GM18909 (cell line): ENCODE results near the gene MUC12.
"Not testable (repeated sequence)": the region's sequence is repeated elsewhere in the genome, so short reads cannot be mapped to it uniquely, and the experiment has no call there.

Experiments
- ATAC-seq: cut with Tn5 transposase; IDR thresholded peaks from one replicate; pipeline ENCODE4 v1.9.1; 2021; ENCODE audit warnings: mild to moderate bottlenecking; ENCODE audit not compliant: unreplicated experiment, poor library complexity

MUC12 gene, protein sequence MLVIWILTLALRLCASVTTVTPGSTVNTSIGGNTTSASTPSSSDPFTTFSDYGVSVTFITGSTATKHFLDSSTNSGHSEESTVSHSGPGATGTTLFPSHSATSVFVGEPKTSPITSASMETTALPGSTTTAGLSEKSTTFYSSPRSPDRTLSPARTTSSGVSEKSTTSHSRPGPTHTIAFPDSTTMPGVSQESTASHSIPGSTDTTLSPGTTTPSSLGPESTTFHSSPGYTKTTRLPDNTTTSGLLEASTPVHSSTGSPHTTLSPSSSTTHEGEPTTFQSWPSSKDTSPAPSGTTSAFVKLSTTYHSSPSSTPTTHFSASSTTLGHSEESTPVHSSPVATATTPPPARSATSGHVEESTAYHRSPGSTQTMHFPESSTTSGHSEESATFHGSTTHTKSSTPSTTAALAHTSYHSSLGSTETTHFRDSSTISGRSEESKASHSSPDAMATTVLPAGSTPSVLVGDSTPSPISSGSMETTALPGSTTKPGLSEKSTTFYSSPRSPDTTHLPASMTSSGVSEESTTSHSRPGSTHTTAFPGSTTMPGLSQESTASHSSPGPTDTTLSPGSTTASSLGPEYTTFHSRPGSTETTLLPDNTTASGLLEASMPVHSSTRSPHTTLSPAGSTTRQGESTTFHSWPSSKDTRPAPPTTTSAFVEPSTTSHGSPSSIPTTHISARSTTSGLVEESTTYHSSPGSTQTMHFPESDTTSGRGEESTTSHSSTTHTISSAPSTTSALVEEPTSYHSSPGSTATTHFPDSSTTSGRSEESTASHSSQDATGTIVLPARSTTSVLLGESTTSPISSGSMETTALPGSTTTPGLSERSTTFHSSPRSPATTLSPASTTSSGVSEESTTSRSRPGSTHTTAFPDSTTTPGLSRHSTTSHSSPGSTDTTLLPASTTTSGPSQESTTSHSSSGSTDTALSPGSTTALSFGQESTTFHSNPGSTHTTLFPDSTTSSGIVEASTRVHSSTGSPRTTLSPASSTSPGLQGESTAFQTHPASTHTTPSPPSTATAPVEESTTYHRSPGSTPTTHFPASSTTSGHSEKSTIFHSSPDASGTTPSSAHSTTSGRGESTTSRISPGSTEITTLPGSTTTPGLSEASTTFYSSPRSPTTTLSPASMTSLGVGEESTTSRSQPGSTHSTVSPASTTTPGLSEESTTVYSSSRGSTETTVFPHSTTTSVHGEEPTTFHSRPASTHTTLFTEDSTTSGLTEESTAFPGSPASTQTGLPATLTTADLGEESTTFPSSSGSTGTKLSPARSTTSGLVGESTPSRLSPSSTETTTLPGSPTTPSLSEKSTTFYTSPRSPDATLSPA (N-terminal part only)

GRCh38 chr7:100969066-100969615, at the start of gene MUC12:
Gene MUC12 (plus strand): TSS chr7:100969565. CDS start chr7:100969623, 58 bp downstream.
- ATAC-seq, result no peak

DNA sequence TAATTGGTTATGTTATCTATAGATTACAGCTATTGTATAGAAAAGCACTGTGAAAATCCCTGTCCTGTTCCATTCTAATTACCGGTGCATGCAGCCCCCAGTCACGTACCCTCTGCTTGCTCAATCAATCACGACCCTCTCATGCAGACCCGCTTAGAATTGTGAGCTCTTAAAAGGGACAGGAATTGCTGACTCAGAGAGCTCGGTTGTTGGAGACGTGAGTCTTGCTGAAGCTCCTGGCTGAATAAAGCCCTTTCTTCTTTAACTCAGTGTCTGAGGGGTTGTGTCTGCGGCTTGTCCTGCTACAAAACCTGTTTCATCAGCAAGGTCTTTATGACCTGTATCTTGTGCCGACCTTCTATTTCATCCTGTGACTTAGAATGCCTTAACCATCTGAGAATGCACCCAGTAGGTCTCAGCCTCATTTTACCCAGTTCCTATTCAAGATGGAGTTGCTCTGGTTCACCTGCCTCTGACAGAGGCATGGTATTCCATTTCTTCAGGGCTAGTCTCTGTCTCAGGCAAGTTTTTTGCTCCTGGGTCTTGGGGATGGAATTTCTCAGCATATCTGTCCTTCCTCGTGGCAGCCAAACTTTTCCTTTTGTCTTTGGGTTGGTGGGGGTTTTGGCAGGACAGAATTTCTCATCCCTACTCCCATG, 49.5 kb upstream of the MUC12 start:
- ATAC-seq, result not testable (repeated sequence)

DNA sequence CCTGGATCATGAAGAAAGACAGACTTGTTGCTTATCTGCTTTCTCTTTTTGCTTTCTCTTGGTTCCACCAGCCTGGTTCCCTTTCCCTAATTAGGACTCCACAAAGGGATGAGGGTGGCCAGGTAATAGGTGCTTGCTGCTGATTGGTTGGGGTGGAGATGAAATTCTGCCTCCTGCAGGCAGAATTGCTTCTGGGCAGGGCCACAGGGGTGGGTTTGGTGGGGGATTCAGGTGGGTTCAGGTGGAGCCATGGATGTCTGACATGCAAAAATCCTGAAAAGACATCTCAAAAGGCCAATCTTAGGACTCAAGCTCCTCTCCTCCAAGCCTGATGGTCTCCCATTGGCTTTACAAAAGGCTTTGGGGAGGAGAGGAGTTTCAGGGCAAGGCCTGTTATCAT, 48.3 kb upstream of the MUC12 start:
- ATAC-seq, result no peak

DNA sequence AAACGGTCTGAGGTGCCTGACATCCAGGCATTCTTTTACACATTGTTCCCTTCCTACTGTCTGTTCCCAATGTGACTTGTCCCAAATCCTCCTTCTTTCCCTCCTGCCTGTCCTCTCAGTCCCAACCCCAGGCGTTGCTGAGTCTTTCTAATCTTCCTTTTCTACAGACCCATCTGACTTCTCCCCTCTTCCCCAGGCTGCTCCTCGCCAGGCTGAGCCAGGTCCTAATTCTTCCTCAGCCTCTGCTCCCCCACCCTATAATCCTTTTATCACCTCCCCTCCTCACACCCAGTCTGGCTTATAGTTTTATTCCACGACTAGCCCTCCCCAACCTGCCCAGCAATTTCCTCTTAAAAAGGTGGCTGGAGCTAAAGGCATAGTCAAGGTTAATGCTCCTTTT, 45.7 kb upstream of the MUC12 start:
- ATAC-seq, result not testable (repeated sequence)

DNA sequence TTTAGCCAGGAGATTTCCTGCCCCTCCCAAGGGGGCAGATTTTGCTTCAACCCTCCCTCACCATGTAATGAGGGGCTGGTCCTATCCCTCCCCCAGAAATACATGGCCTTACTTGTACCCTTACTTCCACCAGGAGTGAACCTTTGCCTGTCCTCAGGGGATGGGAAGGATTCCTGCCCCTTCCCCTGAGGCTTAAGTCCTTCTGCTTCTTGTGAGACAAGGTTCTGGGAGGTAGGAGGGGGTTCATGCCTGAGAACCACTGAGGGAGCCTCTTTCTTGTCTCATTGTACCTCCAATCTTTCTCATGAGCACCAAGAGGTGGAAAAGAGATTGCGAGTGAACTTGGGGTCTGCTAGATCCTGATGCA, 39.6 kb upstream of the MUC12 start:
- no peak for ATAC-seq

DNA sequence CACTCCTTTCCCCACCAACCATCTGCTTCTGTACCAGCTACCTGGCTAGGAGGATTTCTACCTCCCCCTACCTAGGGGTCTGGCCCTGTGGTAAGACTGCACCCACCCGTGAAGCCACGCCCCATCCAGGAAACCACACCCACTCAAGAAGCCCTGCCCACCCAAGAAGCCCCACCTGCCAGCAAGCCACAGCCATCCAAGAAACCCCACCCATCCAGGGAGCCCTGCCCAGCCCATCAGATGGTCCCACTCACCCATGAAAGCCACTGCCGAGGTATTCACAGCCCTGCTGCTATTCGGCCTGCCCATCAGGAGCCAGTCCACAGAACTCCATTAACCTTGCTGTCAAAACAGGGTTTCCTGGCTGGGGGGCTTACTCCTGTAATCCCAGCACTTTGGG, 35.6 kb upstream of the MUC12 start:
- no peak for ATAC-seq

- ATAC-seq, result not testable (repeated sequence)
These were observed 34.0 kb upstream of the MUC12 start for GRCh38 chr7:100935381-100935780.

DNA sequence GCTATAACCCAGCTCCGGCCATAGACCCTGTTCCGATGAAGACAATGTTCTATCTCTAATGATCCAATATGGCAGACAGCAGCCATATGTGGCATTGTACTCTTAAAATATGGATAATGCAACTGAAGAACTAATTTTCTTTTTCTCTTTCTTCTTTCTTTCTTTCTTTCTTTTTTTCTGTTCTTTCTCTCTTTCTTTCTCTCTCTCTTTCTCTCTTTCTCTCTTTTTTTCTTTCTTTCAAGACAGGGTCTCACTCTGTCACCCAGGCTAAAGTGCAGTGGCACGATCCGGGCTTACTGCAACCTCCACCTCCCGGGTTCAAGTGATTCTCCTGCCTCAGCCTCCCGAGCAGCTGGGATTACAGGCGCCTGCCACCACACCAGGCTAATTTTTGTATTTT, 33.2 kb upstream of the MUC12 start:
- ATAC-seq, result not testable (repeated sequence)

GRCh38 chr7:100942045-100942774, 27.2 kb upstream of the MUC12 start:
- ATAC-seq, result no peak

- no peak for ATAC-seq
These were observed 25.7 kb upstream of the MUC12 start for GRCh38 chr7:100943693-100944092.

- ATAC-seq, result no peak
These were observed 25.2 kb upstream of the MUC12 start for GRCh38 chr7:100944138-100944537.

DNA sequence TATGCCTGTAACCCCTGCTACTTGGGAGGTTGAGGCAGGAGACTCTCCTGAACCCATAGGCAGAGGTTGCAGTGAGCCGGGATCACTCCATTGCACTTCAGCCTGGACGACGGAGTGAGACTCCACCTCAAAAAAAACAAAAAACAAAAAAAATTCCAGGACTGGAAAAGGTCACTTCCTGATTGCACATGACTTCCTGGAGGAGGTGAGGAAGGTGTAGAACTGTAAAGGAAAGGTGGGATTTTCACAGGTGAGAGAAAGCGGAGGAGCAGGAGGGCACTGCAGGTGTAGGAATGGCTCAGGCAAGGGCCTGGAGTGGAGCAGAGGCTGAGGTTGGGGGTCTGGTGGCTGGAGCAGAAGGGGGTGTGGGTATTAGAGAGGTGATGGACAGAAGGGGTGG, 23.3 kb upstream of the MUC12 start:
- no peak for ATAC-seq

DNA sequence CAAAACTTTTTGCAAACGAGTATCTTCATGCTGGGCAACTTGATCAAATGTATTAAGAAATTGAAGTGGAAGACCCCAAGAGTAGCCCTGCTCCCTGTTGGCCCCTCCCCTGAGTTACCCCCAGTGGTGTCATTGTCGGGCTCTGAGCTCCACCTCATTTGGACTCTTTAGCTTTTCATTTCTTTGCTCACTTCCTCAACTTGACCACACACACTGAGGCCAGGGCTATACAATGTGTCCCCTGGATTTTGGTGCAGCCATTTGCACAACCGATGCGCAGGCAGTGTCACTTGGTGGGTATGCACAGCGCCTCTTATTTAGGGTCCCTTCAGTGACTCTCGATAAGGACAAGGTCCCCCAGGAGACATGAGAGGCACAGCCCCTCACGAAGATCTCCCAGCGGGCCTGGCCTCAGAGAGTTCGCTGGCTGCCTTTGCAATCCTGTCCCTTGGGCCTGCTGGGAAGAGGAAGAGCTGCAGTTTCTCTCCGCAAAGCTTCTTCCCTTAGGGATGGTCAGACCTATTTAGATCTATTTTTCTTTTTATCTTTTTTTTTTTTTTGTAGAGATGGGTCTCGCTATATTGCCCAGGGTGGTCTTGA, 22.5 kb upstream of the MUC12 start:
- no peak for ATAC-seq

GRCh38 chr7:100947792-100948191, 21.6 kb upstream of the MUC12 start:
- no peak for ATAC-seq

DNA sequence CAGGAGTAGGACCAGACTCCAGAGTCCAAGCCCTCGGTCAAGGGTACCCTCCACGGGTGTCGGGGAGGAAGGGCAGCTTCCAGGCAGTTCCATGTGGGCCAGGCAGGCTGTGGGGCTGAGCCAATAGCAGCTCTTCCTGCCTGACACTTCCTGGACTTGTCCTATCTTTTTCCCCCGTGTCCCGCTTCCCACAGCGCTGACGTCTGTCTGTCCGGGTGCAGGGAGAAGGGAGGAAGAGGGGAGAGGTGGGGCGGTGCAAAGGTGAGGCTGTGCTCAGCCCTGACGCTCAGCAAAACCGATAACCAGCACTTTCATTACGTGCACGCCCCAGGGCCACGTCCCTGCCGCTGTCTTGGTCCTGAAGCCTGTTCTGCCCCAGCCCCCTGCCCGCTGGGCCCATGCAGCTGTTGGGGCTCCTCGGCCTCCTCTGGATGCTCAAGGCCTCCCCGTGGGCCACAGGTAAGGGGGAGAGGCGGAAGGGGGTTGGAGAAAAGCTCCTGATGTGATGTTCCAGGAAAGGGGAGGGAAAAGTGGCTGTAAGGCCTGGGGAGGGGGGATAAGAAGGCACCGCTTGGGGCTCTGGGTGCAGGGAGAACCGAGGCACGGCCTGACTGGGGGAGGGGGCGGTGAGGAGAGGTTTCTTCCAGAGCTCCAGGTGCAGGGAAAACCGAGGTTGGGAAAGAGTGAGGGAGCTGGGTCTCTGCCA, 20.0 kb upstream of the MUC12 start, which contains the start of gene MUC3A:
Gene MUC3A, plus strand, starts transcription at position 308 of the 706 bp plus-strand sequence. Its CDS starts 91 bp downstream, at position 399.
- no peak for ATAC-seq

DNA sequence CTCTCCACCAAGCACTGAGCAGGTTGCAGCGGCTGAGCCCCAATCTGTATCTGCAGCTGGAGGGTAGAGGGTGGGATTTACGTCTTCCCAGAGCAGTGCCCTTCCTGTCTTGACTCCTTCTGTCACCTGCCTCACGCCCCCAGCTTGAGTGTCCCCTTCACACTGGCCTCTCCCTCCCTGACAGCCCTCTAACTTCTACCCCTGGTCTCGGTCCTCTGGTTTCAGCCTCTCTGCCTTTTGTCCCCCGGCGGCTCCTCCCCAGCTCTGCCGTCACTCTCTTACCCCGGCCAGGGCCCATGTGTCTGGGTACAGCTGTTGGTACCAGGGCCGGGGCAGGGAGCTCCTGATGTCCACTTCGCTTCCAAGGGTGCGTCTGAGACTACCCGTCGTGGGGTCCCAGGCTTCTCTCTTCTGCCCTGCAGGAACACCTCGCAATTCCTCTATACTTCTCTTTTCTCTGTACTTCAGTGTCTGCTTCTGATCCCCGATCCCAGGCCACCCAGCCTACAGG, 19.4 kb upstream of the MUC12 start:
- ATAC-seq, result no peak

- no peak for ATAC-seq
These were observed 18.2 kb upstream of the MUC12 start for GRCh38 chr7:100951172-100951571.
